ENCODE data around the gene SLC25A29.

- TF ChIP-seq CEBPB (IDR thresholded peaks at IDR 0.05; ENCODE audit: low read depth, low read length) (no peak), CTCF (conservative IDR thresholded peaks at IDR 0.05; ENCODE audit: low read depth, low read length) (no peak), USF2 (IDR thresholded peaks at IDR 0.05; ENCODE audit: low read depth, low read length) (no peak), RAD21 (IDR thresholded peaks at IDR 0.05; ENCODE audit: low read length) (no peak), POLR2A (IDR thresholded peaks at IDR 0.05; ENCODE audit: low read depth, low read length) (no peak), ELK1 (IDR thresholded peaks at IDR 0.05; ENCODE audit: borderline replicate concordance, low read depth, low read length) (no peak), BHLHE40 (IDR thresholded peaks at IDR 0.05; ENCODE audit: low read depth, low read length) (no peak), MAFK (IDR thresholded peaks at IDR 0.05; ENCODE audit: low read depth, low read length) (no peak), RCOR1 (IDR thresholded peaks at IDR 0.05; ENCODE audit: insufficient replicate concordance, low read length) (no peak), SMC3 (IDR thresholded peaks at IDR 0.05; ENCODE audit: low read depth, low read length) (no peak), MXI1 (IDR thresholded peaks at IDR 0.05; ENCODE audit: borderline replicate concordance, low read depth, low read length) (no peak), CHD1 (IDR thresholded peaks at IDR 0.05; ENCODE audit: low read depth, low read length) (no peak), RFX5 (IDR thresholded peaks at IDR 0.05; ENCODE audit: low read depth, low read length) (no peak)
These were observed 18.8 kb downstream of the SLC25A29 start for GRCh38 chr14:100287202-100287997.

Data from IMR-90 (cell line).